SJSA1 (cell line): ENCODE measurements around the gene SLC35D1. TPM values are rescaled to one million over a fixed set of nuclear protein-coding genes. Genes with fewer than 3 reads are reported as not detected.

Experiments used
- DNase-seq, 2 experiments: peaks; one replicate each; pipeline ENCODE4 v3.0.0-alpha.2; 2015 to 2020; ENCODE audit warnings: low spot score in 2 of 2, low read depth in 1 of 2
- H3K27ac ChIP-seq: fragments of 250-450 bp; sonication (Bioruptor Pico); 2 replicates; pipeline ENCODE4 v1.5.1; 2020; ENCODE audit warnings: mild to moderate bottlenecking, moderate library complexity
- H3K27me3 ChIP-seq: fragments of 250-450 bp; sonication (Bioruptor Pico); replicated peaks from 2 replicates; pipeline ENCODE4 v1.5.1; 2020; ENCODE audit warnings: mild to moderate bottlenecking, moderate library complexity
- H3K36me3 ChIP-seq: fragments of 250-450 bp; sonication (Bioruptor Pico); 2 replicates; pipeline ENCODE4 v1.5.1; 2020; ENCODE audit warnings: mild to moderate bottlenecking
- H3K4me1 ChIP-seq: fragments of 250-450 bp; sonication (Bioruptor Pico); replicated peaks from 2 replicates; pipeline ENCODE4 v1.6.1; 2021; ENCODE audit warnings: mild to moderate bottlenecking
- H3K4me3 ChIP-seq: fragments of 250-450 bp; sonication (Bioruptor Pico); 2 replicates; pipeline ENCODE4 v1.5.1; 2020; ENCODE audit warnings: mild to moderate bottlenecking
- H3K9me3 ChIP-seq: fragments of 250-450 bp; sonication (Bioruptor Pico); replicated peaks from 2 replicates; pipeline ENCODE4 v1.5.1; 2020; ENCODE audit warnings: mild to moderate bottlenecking
- total RNA-seq: library from RNA; depleted of rRNA; stranded (reverse); fragments of >200 nt; shearing (Covaris generic); gene quantifications from 2 replicates; pipeline ENCODE4 v1.2.3, GENCODE V29; 2014; rRNA removed

The SLC35D1 gene
- total RNA-seq, 1 experiment from 2014 or later = 22.2 TPM

DNA sequence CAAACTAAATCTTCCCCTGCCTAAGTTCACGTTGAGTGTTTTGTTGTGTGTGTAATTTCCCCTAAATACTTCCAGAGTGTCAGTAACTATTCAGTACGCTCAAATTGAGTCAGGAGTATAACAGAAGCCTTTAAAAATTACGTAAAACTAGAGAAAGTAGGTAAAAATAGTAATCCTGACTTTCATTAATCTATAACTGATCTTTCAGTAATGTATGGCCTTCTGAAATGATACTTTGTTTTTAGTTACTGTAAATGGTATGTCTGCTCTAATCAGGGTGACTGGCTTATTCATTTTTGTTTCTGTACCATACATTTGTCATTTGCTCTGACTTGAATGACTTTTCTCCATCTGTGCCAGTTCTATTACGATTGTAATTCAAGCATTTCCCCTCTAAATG lies 99.7 kb downstream of the SLC35D1 start:
- H3K4me3 ChIP-seq = no peak overlapping the region
- H3K9me3 ChIP-seq = no peaks in the 10 kb centered on the region
- no peaks in the 10 kb centered on the region for H3K27me3 ChIP-seq
- no peak overlapping the region for H3K27ac ChIP-seq
- peaks cover 94% of the 10 kb centered on the region for H3K36me3 ChIP-seq
- peaks cover 16% of the 10 kb centered on the region for H3K4me1 ChIP-seq
- DNase-seq = no peak

DNA sequence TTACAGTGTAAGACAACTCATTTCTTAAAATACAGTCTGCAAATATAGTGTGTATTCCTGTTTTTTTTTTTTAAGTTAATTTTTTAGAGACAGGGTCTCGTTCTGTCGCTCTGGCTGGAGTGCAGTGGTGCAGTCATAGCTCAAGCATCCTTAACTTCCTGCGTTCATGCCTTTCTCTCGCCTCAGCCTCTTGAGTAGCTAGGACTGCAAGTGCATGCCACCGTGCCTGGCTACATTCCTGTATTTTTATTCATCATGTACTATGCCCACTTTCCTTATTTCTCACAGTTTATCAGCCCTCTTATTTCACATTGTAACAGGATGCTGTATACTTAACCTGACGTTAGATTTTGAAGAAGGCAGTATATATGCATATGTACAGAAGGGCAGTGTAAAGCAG lies 102.4 kb downstream of the SLC35D1 start:
- peak; percentile 39 to 58 for DNase-seq
- Histone ChIP-seq H3K4me3 (no peak overlapping the region), H3K27me3 (no peaks in the 10 kb centered on the region), H3K27ac (peak overlapping the region; percentile 49; the same call in 1 of the 2 replicates), H3K9me3 (no peaks in the 10 kb centered on the region), H3K36me3 (peaks cover 94% of the 10 kb centered on the region), H3K4me1 (peaks cover 16% of the 10 kb centered on the region)

Other genes with a start within 250 kb of the SLC35D1 start
- gene DNAI4, start 129.3 kb downstream of the SLC35D1 start, total RNA-seq = 0.91 and 2.6 TPM in 2 replicates
- 31.8 and 42.2 TPM in 2 replicates for gene MIER1, start 129.2 kb downstream of the SLC35D1 start, total RNA-seq
- not detected in 2 replicates for gene C1orf141, start 80.8 kb upstream of the SLC35D1 start, total RNA-seq
- gene IL23R, start 112.3 kb upstream of the SLC35D1 start, total RNA-seq = not detected in 2 replicates